ENCODE measurements around the gene FNDC11. TPM values are rescaled to one million over a fixed set of nuclear protein-coding genes. Genes with fewer than 3 reads are reported as not detected.

Gene FNDC11
- total and polyA plus RNA-seq, 3 experiments from 2014 or later = 0.13 to 0.26 TPM; not detected in 1

- Mint-ChIP-seq H3K9me3 (no peaks in the 10 kb centered on the region), H3K36me3 (peaks cover 0 to 2% (median 0%) of the 10 kb centered on the region in 3 donors), H3K4me1 (peaks cover 14 to 34% (median 14%) of the 10 kb centered on the region in 3 donors), H3K4me3 (peak overlapping the region; percentile 73 to 89 (median 76)), H3K27me3 (peaks cover 9 to 13% of the 10 kb centered on the region in 2 donors), H3K27ac (peak overlapping the region; percentile 85 to 96 (median 92))
- Histone ChIP-seq H3K27me3 (ENCODE audit: insufficient read depth, low read length, poor library complexity, severe bottlenecking) (no peaks in the 10 kb centered on the region), H3K4me1 (ENCODE audit: insufficient read depth, low read length) (peaks cover 16% of the 10 kb centered on the region), H3K36me3 (ENCODE audit: insufficient read depth, low read length) (no peaks in the 10 kb centered on the region), H3K4me3 (ENCODE audit: low read length) (peak overlapping the region; percentile 38), H3K9me3 (ENCODE audit: low read length) (no peaks in the 10 kb centered on the region), H3K27ac (ENCODE audit: low read depth, low read length) (peak overlapping the region; percentile 33)
- ChIA-PET POLR2A (interaction anchor here (0.6 to 1.4 kb wide), 7 partner anchors 15 to 193 kb away, joined by 3 to 9 read pairs (median 3); partner anchors contain the start of genes PPDPF and PTK6), CTCF (interaction anchor here (0.6 to 4.4 kb wide), 7 partner anchors 9 to 158 kb away, joined by 3 to 35 read pairs (median 3); partner anchors contain the start of gene PTK6)
- peak; percentile 42 to 80 (median 75) for DNase-seq
Observed at GRCh38 chr20:63552481-63553249, 1.3 kb upstream of the FNDC11 start.

- peak overlapping the region; percentile 73 to 89 (median 76) for H3K4me3 Mint-ChIP-seq
- peaks cover 9 to 13% of the 10 kb centered on the region in 2 donors for H3K27me3 Mint-ChIP-seq
Observed at GRCh38 chr20:63553251-63553932, 567 bp upstream of the FNDC11 start.

GRCh38 chr20:63554361-63555278 is 661 bp downstream of the FNDC11 start:
- Histone ChIP-seq H3K4me1 (ENCODE audit: insufficient read depth, low read length) (peaks cover 16% of the 10 kb centered on the region), H3K27me3 (ENCODE audit: insufficient read depth, low read length, poor library complexity, severe bottlenecking) (no peaks in the 10 kb centered on the region), H3K36me3 (ENCODE audit: insufficient read depth, low read length) (no peaks in the 10 kb centered on the region), H3K27ac (ENCODE audit: low read depth, low read length) (no peak overlapping the region), H3K4me3 (ENCODE audit: low read length) (no peak overlapping the region), H3K9me3 (ENCODE audit: low read length) (no peaks in the 10 kb centered on the region)
- Mint-ChIP-seq H3K9me3 (no peaks in the 10 kb centered on the region), H3K27me3 (peaks cover 5 to 8% of the 10 kb centered on the region in 2 donors), H3K4me3 (peak overlapping the region; percentile 45 to 76 (median 72)), H3K27ac (peak overlapping the region in 6 of 8 donors; percentile 29 to 85 (median 62)), H3K4me1 (peaks cover 14 to 30% (median 14%) of the 10 kb centered on the region in 3 donors), H3K36me3 (peaks cover 0 to 8% (median 0%) of the 10 kb centered on the region in 3 donors)
- DNase-seq = peak in 1 of 5 donors; percentile 37
- POLR2A ChIA-PET = interaction anchor here (1.1 kb wide), 1 partner anchor 72 kb away, joined by 3 read pairs; the partner anchor contains the start of gene GMEB2
- CTCF ChIA-PET = interaction anchor here (0.9 to 1.8 kb wide), 3 partner anchors 13 to 17 kb away, joined by 3 to 7 read pairs (median 3); partner anchors contain the start of gene PTK6

More at GRCh38 chr20:63553251-63553932, 567 bp upstream of the FNDC11 start:
- CTCF ChIA-PET = interaction anchor here (0.6 to 4.4 kb wide), 7 partner anchors 8 to 157 kb away, joined by 3 to 35 read pairs (median 3); partner anchors contain the start of gene PTK6
- Histone ChIP-seq H3K4me1 (ENCODE audit: insufficient read depth, low read length) (peaks cover 16% of the 10 kb centered on the region), H3K27ac (ENCODE audit: low read depth, low read length) (peak overlapping the region; percentile 38), H3K36me3 (ENCODE audit: insufficient read depth, low read length) (no peaks in the 10 kb centered on the region), H3K27me3 (ENCODE audit: insufficient read depth, low read length, poor library complexity, severe bottlenecking) (no peaks in the 10 kb centered on the region), H3K9me3 (ENCODE audit: low read length) (no peaks in the 10 kb centered on the region), H3K4me3 (ENCODE audit: low read length) (peak overlapping the region; percentile 61)
- peak; percentile 82 to 93 (median 90) for DNase-seq
- H3K4me1 Mint-ChIP-seq = peaks cover 14 to 34% (median 14%) of the 10 kb centered on the region in 3 donors
- H3K27ac Mint-ChIP-seq = peak overlapping the region; percentile 47 to 96 (median 92)
- peaks cover 0 to 2% (median 0%) of the 10 kb centered on the region in 3 donors for H3K36me3 Mint-ChIP-seq
- H3K9me3 Mint-ChIP-seq = no peaks in the 10 kb centered on the region
- POLR2A ChIA-PET = interaction anchor here (0.6 to 1.4 kb wide), 5 partner anchors 15 to 192 kb away, joined by 3 to 9 read pairs (median 3); partner anchors contain the start of gene PTK6

- Histone ChIP-seq H3K9me3 (ENCODE audit: low read length) (no peaks in the 10 kb centered on the region), H3K4me1 (ENCODE audit: insufficient read depth, low read length) (peaks cover 16% of the 10 kb centered on the region), H3K4me3 (ENCODE audit: low read length) (no peak overlapping the region), H3K27ac (ENCODE audit: low read depth, low read length) (no peak overlapping the region), H3K36me3 (ENCODE audit: insufficient read depth, low read length) (no peaks in the 10 kb centered on the region), H3K27me3 (ENCODE audit: insufficient read depth, low read length, poor library complexity, severe bottlenecking) (no peaks in the 10 kb centered on the region)
- Mint-ChIP-seq H3K4me3 (peak overlapping the region in 1 of 7 donors; percentile 27), H3K27me3 (peaks cover 2 to 5% of the 10 kb centered on the region in 2 donors), H3K4me1 (peaks cover 13 to 30% (median 14%) of the 10 kb centered on the region in 3 donors), H3K9me3 (no peaks in the 10 kb centered on the region), H3K27ac (peak overlapping the region in 1 of 8 donors; percentile 41), H3K36me3 (peaks cover 0 to 16% (median 2%) of the 10 kb centered on the region in 3 donors)
- no peak for DNase-seq
- ChIA-PET CTCF (interaction anchor here (1.8 kb wide), 2 partner anchors 11 to 18 kb away, joined by 7 to 8 read pairs; partner anchors contain the start of gene PTK6), POLR2A (no interaction called here)
Observed at GRCh38 chr20:63555661-63556381, 1.9 kb downstream of the FNDC11 start.

GRCh38 chr20:63556873-63557478 is 3.0 kb downstream of the FNDC11 start:
- no peak for DNase-seq
- H3K27ac Mint-ChIP-seq = peak overlapping the region in 2 of 8 donors; percentile 48 to 79
- peaks cover 0 to 23% (median 2%) of the 10 kb centered on the region in 3 donors for H3K36me3 Mint-ChIP-seq
- ChIA-PET CTCF (interaction anchor here (1.8 kb wide), 1 partner anchor 19 kb away, joined by 8 read pairs; the partner anchor contains the start of gene PTK6), POLR2A (interaction anchor here (1.2 kb wide), 1 partner anchor 96 kb away, joined by 3 read pairs; the partner anchor contains the start of gene STMN3)
- no peaks in the 10 kb centered on the region for H3K9me3 ChIP-seq (ENCODE audit: low read length)
- H3K27me3 Mint-ChIP-seq = peaks cover 0 to 2% of the 10 kb centered on the region in 2 donors
- H3K4me1 Mint-ChIP-seq = peaks cover 10 to 25% (median 11%) of the 10 kb centered on the region in 3 donors
- H3K27ac ChIP-seq (ENCODE audit: low read depth, low read length) = no peak overlapping the region
- no peaks in the 10 kb centered on the region for H3K9me3 Mint-ChIP-seq
- peaks cover 14% of the 10 kb centered on the region for H3K4me1 ChIP-seq (ENCODE audit: insufficient read depth, low read length)
- no peaks in the 10 kb centered on the region for H3K36me3 ChIP-seq (ENCODE audit: insufficient read depth, low read length)
- no peak overlapping the region for H3K4me3 ChIP-seq (ENCODE audit: low read length)
- H3K4me3 Mint-ChIP-seq = no peak overlapping the region
- no peaks in the 10 kb centered on the region for H3K27me3 ChIP-seq (ENCODE audit: insufficient read depth, low read length, poor library complexity, severe bottlenecking)

- Mint-ChIP-seq H3K4me1 (peaks cover 8 to 21% (median 10%) of the 10 kb centered on the region in 3 donors), H3K36me3 (peaks cover 0 to 24% (median 2%) of the 10 kb centered on the region in 3 donors), H3K9me3 (no peaks in the 10 kb centered on the region), H3K27me3 (peaks cover 0 to 2% of the 10 kb centered on the region in 2 donors), H3K27ac (peak overlapping the region in 1 of 8 donors; percentile 48), H3K4me3 (no peak overlapping the region)
- DNase-seq = no peak
- Histone ChIP-seq H3K27me3 (ENCODE audit: insufficient read depth, low read length, poor library complexity, severe bottlenecking) (no peaks in the 10 kb centered on the region), H3K27ac (ENCODE audit: low read depth, low read length) (no peak overlapping the region), H3K36me3 (ENCODE audit: insufficient read depth, low read length) (no peaks in the 10 kb centered on the region), H3K9me3 (ENCODE audit: low read length) (no peaks in the 10 kb centered on the region), H3K4me3 (ENCODE audit: low read length) (no peak overlapping the region), H3K4me1 (ENCODE audit: insufficient read depth, low read length) (peaks cover 8% of the 10 kb centered on the region)
- POLR2A ChIA-PET = interaction anchor here (1.2 kb wide), 1 partner anchor 96 kb away, joined by 3 read pairs; the partner anchor contains the start of gene STMN3
- CTCF ChIA-PET = interaction anchor here (1.8 kb wide), 1 partner anchor 20 kb away, joined by 8 read pairs; the partner anchor contains the start of gene PTK6
Observed at GRCh38 chr20:63557481-63557891, 3.5 kb downstream of the FNDC11 start.
